ENCODE measurements around the gene LRRK1.

- no peak for TF ChIP-seq CTCF (IDR thresholded peaks at IDR 0.05; ENCODE audit: low read length)
- no peak for TF ChIP-seq EZH2 (IDR thresholded peaks at IDR 0.05; ENCODE audit: borderline replicate concordance, low read length)
These were observed 150.9 kb downstream of the LRRK1 start for GRCh38 chr15:101070024-101070423.
